ENCODE data around the gene KIF9.
A peak's percentile ranks its signal among the peaks of the same experiment; 100 is the strongest.

Gene KIF9

GRCh38 chr3:47250309-47251060 is 32.1 kb downstream of the KIF9 start:
- no peaks in the 10 kb centered on the region for H3K36me3 ChIP-seq (ENCODE audit: low read depth)
- no peak for DNase-seq (ENCODE audit: low spot score)
- no peak overlapping the region for H3K4me3 ChIP-seq (ENCODE audit: severe bottlenecking)
- H3K4me1 ChIP-seq (ENCODE audit: insufficient read depth, poor library complexity, severe bottlenecking), result no peaks in the 10 kb centered on the region
- H3K27ac ChIP-seq (ENCODE audit: poor library complexity, severe bottlenecking), result no peak overlapping the region
- TF ChIP-seq, protein P1, sequence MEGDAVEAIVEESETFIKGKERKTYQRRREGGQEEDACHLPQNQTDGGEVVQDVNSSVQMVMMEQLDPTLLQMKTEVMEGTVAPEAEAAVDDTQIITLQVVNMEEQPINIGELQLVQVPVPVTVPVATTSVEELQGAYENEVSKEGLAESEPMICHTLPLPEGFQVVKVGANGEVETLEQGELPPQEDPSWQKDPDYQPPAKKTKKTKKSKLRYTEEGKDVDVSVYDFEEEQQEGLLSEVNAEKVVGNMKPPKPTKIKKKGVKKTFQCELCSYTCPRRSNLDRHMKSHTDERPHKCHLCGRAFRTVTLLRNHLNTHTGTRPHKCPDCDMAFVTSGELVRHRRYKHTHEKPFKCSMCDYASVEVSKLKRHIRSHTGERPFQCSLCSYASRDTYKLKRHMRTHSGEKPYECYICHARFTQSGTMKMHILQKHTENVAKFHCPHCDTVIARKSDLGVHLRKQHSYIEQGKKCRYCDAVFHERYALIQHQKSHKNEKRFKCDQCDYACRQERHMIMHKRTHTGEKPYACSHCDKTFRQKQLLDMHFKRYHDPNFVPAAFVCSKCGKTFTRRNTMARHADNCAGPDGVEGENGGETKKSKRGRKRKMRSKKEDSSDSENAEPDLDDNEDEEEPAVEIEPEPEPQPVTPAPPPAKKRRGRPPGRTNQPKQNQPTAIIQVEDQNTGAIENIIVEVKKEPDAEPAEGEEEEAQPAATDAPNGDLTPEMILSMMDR (IDR thresholded peaks at IDR 0.05; ENCODE audit: poor library complexity, severe bottlenecking), result peak; percentile 56
- no peaks in the 10 kb centered on the region for H3K27me3 ChIP-seq (ENCODE audit: insufficient read depth, poor library complexity, severe bottlenecking)
- H3K9me3 ChIP-seq (ENCODE audit: severe bottlenecking), result no peaks in the 10 kb centered on the region
- ATAC-seq (ENCODE audit: low read depth), result peak; percentile 61; the same call in 1 of the 3 replicates

GRCh38 chr3:47247131-47248064 is 35.2 kb downstream of the KIF9 start:
- H3K4me1 ChIP-seq (ENCODE audit: insufficient read depth, poor library complexity, severe bottlenecking), result no peaks in the 10 kb centered on the region
- no peak overlapping the region for H3K4me3 ChIP-seq (ENCODE audit: severe bottlenecking)
- H3K36me3 ChIP-seq (ENCODE audit: low read depth), result no peaks in the 10 kb centered on the region
- TF ChIP-seq, protein P1 (IDR thresholded peaks at IDR 0.05; ENCODE audit: poor library complexity, severe bottlenecking), result no peak
- ATAC-seq (ENCODE audit: low read depth), result no peak
- no peaks in the 10 kb centered on the region for H3K27me3 ChIP-seq (ENCODE audit: insufficient read depth, poor library complexity, severe bottlenecking)
- no peaks in the 10 kb centered on the region for H3K9me3 ChIP-seq (ENCODE audit: severe bottlenecking)
- DNase-seq (ENCODE audit: low spot score), result no peak
- H3K27ac ChIP-seq (ENCODE audit: poor library complexity, severe bottlenecking), result no peak overlapping the region

DNA sequence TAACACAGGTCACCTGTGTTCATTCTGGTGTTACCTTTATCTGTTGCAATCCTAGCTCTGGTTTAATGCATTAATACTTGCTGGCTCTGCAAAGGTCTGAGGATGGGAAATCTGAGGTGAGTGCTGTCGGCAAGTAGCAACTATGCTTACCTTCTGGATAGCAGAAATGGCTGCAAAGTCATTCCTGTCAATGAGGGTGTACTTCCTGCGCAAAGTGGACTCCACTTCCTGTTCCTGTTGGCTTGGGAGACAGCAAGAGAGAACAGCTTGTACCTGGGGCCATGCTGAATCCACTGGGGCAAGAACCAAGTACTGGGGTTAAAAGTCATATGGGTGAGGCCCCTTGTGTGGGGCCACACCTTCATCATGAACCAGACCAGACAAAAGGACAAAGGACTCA is 37.3 kb downstream of the KIF9 start:
- H3K36me3 ChIP-seq (ENCODE audit: low read depth), result no peaks in the 10 kb centered on the region
- no peak for ATAC-seq (ENCODE audit: low read depth)
- TF ChIP-seq, protein P1 (IDR thresholded peaks at IDR 0.05; ENCODE audit: poor library complexity, severe bottlenecking), result no peak
- DNase-seq (ENCODE audit: low spot score), result no peak
- no peak overlapping the region for H3K4me3 ChIP-seq (ENCODE audit: severe bottlenecking)
- no peaks in the 10 kb centered on the region for H3K4me1 ChIP-seq (ENCODE audit: insufficient read depth, poor library complexity, severe bottlenecking)
- H3K27ac ChIP-seq (ENCODE audit: poor library complexity, severe bottlenecking), result no peak overlapping the region
- no peaks in the 10 kb centered on the region for H3K9me3 ChIP-seq (ENCODE audit: severe bottlenecking)
- H3K27me3 ChIP-seq (ENCODE audit: insufficient read depth, poor library complexity, severe bottlenecking), result no peaks in the 10 kb centered on the region

- Histone ChIP-seq H3K9me3 (ENCODE audit: severe bottlenecking) (no peaks in the 10 kb centered on the region), H3K27me3 (ENCODE audit: insufficient read depth, poor library complexity, severe bottlenecking) (no peaks in the 10 kb centered on the region), H3K4me1 (ENCODE audit: insufficient read depth, poor library complexity, severe bottlenecking) (no peaks in the 10 kb centered on the region), H3K27ac (ENCODE audit: poor library complexity, severe bottlenecking) (no peak overlapping the region), H3K4me3 (ENCODE audit: severe bottlenecking) (no peak overlapping the region), H3K36me3 (ENCODE audit: low read depth) (no peaks in the 10 kb centered on the region)
- no peak for ATAC-seq (ENCODE audit: low read depth)
- TF ChIP-seq, protein P1 (IDR thresholded peaks at IDR 0.05; ENCODE audit: poor library complexity, severe bottlenecking), result no peak
- DNase-seq (ENCODE audit: low spot score), result no peak
Observed at GRCh38 chr3:47244531-47245100, 38.0 kb downstream of the KIF9 start.

Measured in RWPE2 (cell line).